Stimulated activated CD8-positive, alpha-beta memory T cell treated with anti-CD3 and anti-CD28 coated beads, Interleukin-15, amount 100 ng/mL, for 24 hours (primary cell): Measurements from ENCODE around the gene SAA1.

Source experiments
- DNase-seq: peaks from one replicate; pipeline ENCODE4 v3.0.0-alpha.2; 2020; ENCODE audit warnings: low read depth

SAA1 gene

DNA sequence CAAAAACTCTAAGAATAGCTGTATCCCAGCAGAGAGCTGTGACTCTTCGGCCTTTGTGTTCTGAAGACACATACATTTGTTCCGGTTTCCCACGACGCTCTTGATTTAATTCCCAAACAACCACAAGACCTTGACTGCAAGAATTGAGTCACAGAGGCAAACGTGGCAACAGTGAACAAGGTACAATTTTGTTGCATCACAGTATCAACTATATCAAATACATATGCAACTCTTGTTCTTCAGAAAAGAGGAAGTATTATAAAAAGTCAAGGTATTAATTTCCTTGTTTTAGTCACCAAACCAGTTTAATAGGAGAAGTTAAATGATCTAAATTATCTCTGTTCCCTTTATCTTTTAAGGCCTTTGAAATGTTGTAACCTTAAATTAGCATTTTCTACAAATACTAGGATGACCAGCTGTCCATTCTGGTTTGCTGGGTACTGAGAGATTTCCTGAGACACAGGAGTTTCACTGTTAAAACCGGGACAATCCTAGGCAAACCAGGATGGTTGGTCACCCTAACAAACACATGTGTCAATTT is 44.8 kb downstream of the SAA1 start:
- DNase-seq = no peak

DNA sequence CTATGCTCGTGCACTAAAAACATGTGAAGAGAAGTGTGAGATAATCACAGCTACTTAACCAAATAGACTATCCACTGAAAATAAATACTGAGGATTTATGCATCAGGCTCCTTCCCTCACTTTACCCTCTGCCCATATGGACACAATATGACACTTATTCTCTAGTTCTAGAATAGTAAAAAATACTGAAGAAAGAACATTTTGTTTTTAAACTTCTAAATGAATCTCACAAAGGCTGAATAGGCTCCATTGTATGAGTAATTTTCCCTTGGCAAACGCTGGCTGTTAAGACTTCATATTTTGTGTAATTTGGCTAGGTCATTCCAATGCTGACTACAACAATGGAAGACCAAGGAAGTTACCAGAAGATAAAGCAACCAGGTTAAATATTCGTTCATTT is 45.9 kb downstream of the SAA1 start:
- no peak for DNase-seq

DNA sequence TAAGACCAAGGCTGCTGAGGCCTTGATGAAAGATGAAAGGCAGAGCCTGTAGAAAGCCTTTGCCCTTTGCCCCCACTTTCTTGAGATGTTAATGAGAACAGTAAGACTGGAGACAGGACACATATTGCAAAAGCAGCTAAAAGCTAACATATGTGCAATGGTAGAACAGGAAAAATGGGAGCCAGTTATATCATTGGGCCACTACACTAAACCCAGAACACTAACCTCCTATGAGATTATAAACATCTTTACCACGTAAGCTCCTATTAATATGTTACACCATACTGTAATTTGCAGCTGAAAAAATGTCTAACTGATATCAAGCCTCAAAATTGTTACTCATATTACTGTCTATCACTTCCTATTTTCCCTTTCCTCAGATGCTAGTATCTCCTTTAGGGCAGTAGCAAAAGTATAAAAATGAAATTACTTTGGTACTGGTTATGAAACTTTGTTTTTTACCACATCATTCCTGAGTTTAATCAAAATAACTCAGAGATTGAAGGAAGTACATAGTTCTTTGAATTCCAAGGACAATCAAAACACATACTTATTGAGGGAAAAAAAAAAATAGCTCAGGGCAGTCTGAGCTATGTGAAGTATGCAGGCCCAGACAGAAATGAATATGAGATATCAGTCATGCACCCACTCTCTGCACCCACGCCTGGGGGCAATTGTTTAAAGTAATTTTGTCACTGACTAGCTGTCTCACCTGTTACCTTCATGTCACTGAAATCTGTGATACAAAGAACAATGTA is 46.8 kb downstream of the SAA1 start:
- no peak for DNase-seq

DNA sequence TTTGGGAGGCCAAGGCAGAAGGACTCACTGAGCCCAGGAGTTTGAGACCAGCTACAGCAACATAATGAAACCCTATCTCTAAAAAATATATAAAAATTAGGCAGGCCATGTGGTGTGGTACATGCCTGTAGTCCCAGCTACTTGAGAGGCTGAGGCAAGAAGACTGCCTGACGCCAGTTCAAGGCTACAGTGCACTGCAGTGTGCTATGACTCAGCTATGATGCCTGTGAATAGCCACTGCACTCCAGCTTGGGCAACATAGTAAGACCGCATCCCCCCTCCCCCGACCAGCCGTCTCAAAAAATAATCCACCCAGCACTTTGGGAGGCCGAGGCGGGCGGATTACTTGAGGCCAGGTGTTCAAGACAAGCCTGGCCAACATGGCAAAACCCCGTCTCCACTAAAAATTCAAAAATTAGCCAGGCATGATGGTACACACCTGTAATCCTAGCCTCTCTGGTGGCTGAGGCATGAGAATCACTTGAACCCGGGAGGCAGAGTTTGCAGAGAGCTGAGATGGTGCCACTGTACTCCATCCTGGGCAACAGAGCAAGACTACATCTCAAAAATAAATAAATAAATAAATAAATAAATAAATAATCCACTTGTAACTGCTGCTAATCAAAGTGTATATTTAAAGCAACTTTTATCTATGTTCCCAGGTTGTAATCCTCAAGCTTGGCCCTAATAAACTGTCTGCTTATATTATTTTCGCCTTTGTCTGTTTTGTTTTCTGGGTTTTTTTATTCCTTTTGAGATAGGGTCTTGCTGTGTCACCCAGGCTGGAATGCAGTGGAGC is 48.1 kb downstream of the SAA1 start:
- no peak for DNase-seq

DNA sequence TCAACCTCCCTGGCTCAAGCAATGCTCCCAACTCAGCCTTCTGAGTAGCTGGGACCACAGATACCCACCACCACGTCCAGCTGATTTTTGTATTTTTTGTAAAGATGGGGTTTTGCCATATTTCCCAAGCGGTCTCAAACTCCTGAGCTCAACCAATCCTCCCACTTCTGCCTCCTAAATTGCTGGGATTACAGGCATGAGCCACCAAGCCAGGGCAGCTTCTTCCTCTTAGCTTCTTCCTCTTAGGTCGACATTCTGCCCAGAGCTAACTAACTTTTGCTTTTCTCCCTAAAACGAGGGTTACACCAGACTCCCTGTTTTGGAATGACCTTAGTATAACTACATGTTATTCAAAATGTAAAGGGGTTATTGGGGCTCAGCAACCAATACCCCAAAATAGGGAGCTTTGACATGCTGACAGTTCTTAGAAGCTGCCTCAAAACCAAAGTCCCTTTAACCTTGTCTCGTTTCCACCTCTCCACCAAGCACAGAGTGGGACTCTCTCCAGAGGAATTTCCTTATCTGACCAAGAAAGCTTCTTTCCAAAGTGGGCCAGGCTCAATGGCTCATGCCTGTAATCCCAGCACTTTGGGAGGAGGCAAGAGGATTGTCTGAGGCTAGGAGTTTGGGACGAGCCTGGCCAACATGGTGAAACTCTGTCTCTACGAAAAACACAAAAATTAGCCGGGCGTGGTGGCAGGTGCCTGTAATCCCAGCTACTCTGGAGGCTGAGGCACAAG is 48.9 kb downstream of the SAA1 start:
- no peak for DNase-seq

DNA sequence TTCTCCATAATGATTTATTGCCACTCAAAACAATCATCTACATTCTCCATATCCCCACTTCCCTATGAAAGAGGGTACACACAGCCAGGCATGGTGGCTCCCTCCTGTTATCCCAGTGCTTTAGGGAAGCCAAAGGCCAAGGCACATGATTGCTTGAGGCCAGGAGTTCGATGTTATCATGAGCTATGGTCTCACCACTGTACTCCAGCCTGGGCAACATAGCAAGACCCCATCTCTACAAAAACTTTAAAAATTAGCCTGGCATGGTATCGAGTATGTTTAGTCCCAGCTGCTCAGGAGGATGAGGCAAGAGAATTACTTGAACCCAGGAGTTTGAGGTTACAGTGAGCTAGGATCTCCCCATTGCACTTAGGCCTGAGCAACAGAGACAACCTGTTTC is 49.8 kb downstream of the SAA1 start:
- DNase-seq = no peak

DNA sequence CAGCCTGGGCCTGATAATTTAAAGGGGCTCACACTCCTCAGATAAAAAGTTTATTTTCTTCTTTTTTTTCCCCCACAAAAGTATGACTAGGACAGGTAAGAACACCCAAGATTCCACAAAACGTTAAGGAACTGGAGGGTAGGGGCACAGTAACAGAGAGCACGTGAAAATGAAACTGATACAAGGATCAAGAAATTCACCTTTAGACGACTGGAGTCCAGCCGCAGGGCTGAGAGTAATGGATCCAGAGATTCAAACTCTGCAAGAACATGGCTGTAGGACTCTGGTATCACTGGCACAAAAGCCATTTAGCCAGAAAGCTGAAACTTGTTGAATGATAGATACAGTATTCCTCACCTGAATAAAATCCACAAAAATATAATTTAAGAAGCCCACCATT is 51.5 kb downstream of the SAA1 start:
- no peak for DNase-seq
